H1 (cell line): ENCODE data around the gene TPP1. TPM values are rescaled to one million over a fixed set of nuclear protein-coding genes. Genes with fewer than 3 reads are reported as not detected.

ENCODE experiments used
- CTCF ChIA-PET: fragments of 300-600 bp; sonication (Branson Sonifier 250); formaldehyde crosslinking; loops from one replicate; lab custom pipeline; 2021; ENCODE audit not compliant: partially characterized antibody; lab: Charles Lee
- POLR2A ChIA-PET: fragments of 300-600 bp; sonication (Branson Sonifier 250); formaldehyde crosslinking; loops from one replicate; lab custom pipeline; 2021; ENCODE audit warnings: inconsistent platforms; ENCODE audit not compliant: partially characterized antibody; lab: Charles Lee
- DNase-seq, 2 experiments: peaks; one replicate each; pipeline versions ENCODE4 v3.0.0 to v3.0.0-alpha.2; 2010 to 2022; ENCODE audit warnings: low spot score in 2 of 2, low read depth in 1 of 2, mixed read lengths in 1 of 2
- FAIRE-seq: peaks from 2 replicates; lab custom pipeline; 2011; peaks lifted over from hg19 to GRCh38; lab: Jason Lieb, UNC
- H2AFZ ChIP-seq: 2 replicates; pipeline ENCODE4 v1.8.1; 2012; ENCODE audit warnings: low read length, inconsistent platforms
- H2AK5ac ChIP-seq: 2 replicates; pipeline ENCODE4 v1.6.1; 2013; ENCODE audit warnings: low read depth, low read length
- H2BK120ac ChIP-seq: replicated peaks from 2 replicates; pipeline ENCODE3; 2013; ENCODE audit warnings: low read depth, low read length, inconsistent platforms
- H2BK12ac ChIP-seq: 2 replicates; pipeline ENCODE4 v1.6.1; 2013; ENCODE audit warnings: low read depth, low read length
- H2BK15ac ChIP-seq: 2 replicates; pipeline ENCODE4 v1.6.1; 2013; ENCODE audit warnings: low read length
- H2BK20ac ChIP-seq: 2 replicates; pipeline ENCODE4 v1.6.1; 2013; ENCODE audit warnings: low read length
- H2BK5ac ChIP-seq: 2 replicates; pipeline ENCODE4 v1.6.1; 2013; ENCODE audit warnings: low read depth, low read length
- H3K14ac ChIP-seq: 2 replicates; pipeline ENCODE4 v1.6.1; 2013; ENCODE audit warnings: inconsistent platforms; ENCODE audit not compliant: insufficient read length
- H3K18ac ChIP-seq: 2 replicates; pipeline ENCODE4 v1.6.1; 2013; ENCODE audit warnings: low read length; ENCODE audit errors: extremely low read depth
- H3K23ac ChIP-seq: 2 replicates; pipeline ENCODE4 v1.6.1; 2013; ENCODE audit warnings: inconsistent platforms; ENCODE audit not compliant: insufficient read length
- H3K23me2 ChIP-seq: 2 replicates; pipeline ENCODE4 v1.6.1; 2013; ENCODE audit warnings: low read depth, low read length
- H3K27ac ChIP-seq: 2 replicates; pipeline ENCODE4 v1.6.1; 2011; ENCODE audit warnings: low read depth, low read length, inconsistent platforms
- H3K27me3 ChIP-seq, 4 experiments: replicated peaks in 1 of 4; 1 replicate in 1 of 4; 2 replicates in 3 of 4; pipeline versions ENCODE4 v1.6.1 to v1.8.1; 2011 to 2013; ENCODE audit warnings: low read length in 3 of 4, mild to moderate bottlenecking in 3 of 4, inconsistent platforms in 2 of 4, mixed read lengths in 2 of 4, moderate library complexity in 1 of 4; ENCODE audit not compliant: control insufficient read depth in 3 of 4, insufficient read depth in 3 of 4; ENCODE audit errors: extremely low read depth in 1 of 4
- H3K36me3 ChIP-seq, 4 experiments: 2 replicates each; pipeline versions ENCODE4 v1.6.1 to v1.8.1; 2011 to 2013; ENCODE audit warnings: mild to moderate bottlenecking in 4 of 4, low read length in 3 of 4, moderate library complexity in 2 of 4, control low read depth in 1 of 4, inconsistent platforms in 1 of 4; ENCODE audit not compliant: insufficient read depth in 4 of 4, control insufficient read depth in 2 of 4
- H3K4ac ChIP-seq: replicated peaks from 2 replicates; pipeline ENCODE3; 2013; ENCODE audit warnings: low read length, low read depth, mixed read lengths, inconsistent platforms; ENCODE audit not compliant: insufficient read length
- H3K4me1 ChIP-seq, 4 experiments: replicated peaks in 1 of 4; 1 replicate in 1 of 4; 2 replicates in 3 of 4; pipeline versions ENCODE4 v1.6.1 to v1.8.1; 2011 to 2013; ENCODE audit warnings: low read length in 3 of 4, inconsistent platforms in 2 of 4, mixed read lengths in 1 of 4; ENCODE audit not compliant: insufficient read depth in 4 of 4, control insufficient read depth in 3 of 4
- H3K4me2 ChIP-seq, 2 experiments: 2 replicates each; pipeline versions ENCODE4 v1.6.1 to v1.8.1; 2011 to 2013; ENCODE audit warnings: low read depth in 2 of 2, low read length in 2 of 2, control low read depth in 1 of 2, inconsistent platforms in 1 of 2, mild to moderate bottlenecking in 1 of 2; ENCODE audit not compliant: insufficient read depth in 1 of 2
- H3K4me3 ChIP-seq, 4 experiments: fragments of 200-600, 300-600 bp in 1 of 4; sonication (generic), shearing (Covaris generic), sonication (Bioruptor Twin) in 1 of 4; 2 replicates each; pipeline versions ENCODE4 v1.5.1 to v1.8.1; 2011 to 2016; ENCODE audit warnings: low read length in 4 of 4, low read depth in 3 of 4, control low read depth in 2 of 4, inconsistent platforms in 2 of 4, mild to moderate bottlenecking in 2 of 4, mixed read lengths in 1 of 4, moderate library complexity in 1 of 4; ENCODE audit not compliant: insufficient read depth in 2 of 4; ENCODE audit errors: extremely low read depth in 1 of 4
- H3K56ac ChIP-seq: replicated peaks from 2 replicates; pipeline ENCODE3; 2013; ENCODE audit warnings: low read depth, mild to moderate bottlenecking, mixed read lengths, low read length, inconsistent platforms; ENCODE audit not compliant: insufficient read length
- H3K79me1 ChIP-seq: 2 replicates; pipeline ENCODE4 v1.6.1; 2013; ENCODE audit warnings: low read depth, low read length, control low read depth
- H3K79me2 ChIP-seq, 2 experiments: 2 replicates each; pipeline versions ENCODE4 v1.6.1 to v1.8.1; 2012 to 2013; ENCODE audit warnings: low read length in 2 of 2, mild to moderate bottlenecking in 2 of 2, inconsistent platforms in 1 of 2; ENCODE audit not compliant: insufficient read depth in 2 of 2, control insufficient read depth in 1 of 2
- H3K9ac ChIP-seq, 4 experiments: replicated peaks in 1 of 4; 1 replicate in 1 of 4; 2 replicates in 3 of 4; pipeline versions ENCODE4 v1.6.1 to v1.8.1; 2011 to 2013; ENCODE audit warnings: low read depth in 3 of 4, low read length in 3 of 4, control low read depth in 2 of 4, mild to moderate bottlenecking in 2 of 4, moderate library complexity in 2 of 4, inconsistent platforms in 1 of 4; ENCODE audit errors: extremely low read depth in 1 of 4
- H3K9me3 ChIP-seq, 2 experiments: 2 replicates each; pipeline versions ENCODE4 v1.6.1 to v1.8.1; 2012 to 2013; ENCODE audit warnings: mild to moderate bottlenecking in 2 of 2, moderate library complexity in 2 of 2, control low read depth in 1 of 2, inconsistent platforms in 1 of 2, low read depth in 1 of 2, low read length in 1 of 2, mixed read lengths in 1 of 2; ENCODE audit not compliant: insufficient read depth in 2 of 2
- H4K20me1 ChIP-seq, 2 experiments: replicated peaks in 1 of 2; 2 replicates each; pipeline versions ENCODE3 to v1.8.1; 2011 to 2013; ENCODE audit warnings: inconsistent platforms in 2 of 2, low read length in 2 of 2, mild to moderate bottlenecking in 1 of 2; ENCODE audit not compliant: insufficient read depth in 2 of 2, control insufficient read depth in 1 of 2
- H4K5ac ChIP-seq: 2 replicates; pipeline ENCODE4 v1.6.1; 2013; ENCODE audit warnings: low read length, low read depth, mixed read lengths, inconsistent platforms; ENCODE audit not compliant: insufficient read length
- H4K8ac ChIP-seq: 2 replicates; pipeline ENCODE4 v1.8.0; 2013; ENCODE audit warnings: mild to moderate bottlenecking, moderate library complexity, low read length, inconsistent platforms; ENCODE audit not compliant: insufficient read depth; ENCODE audit errors: extremely low read depth
- H4K91ac ChIP-seq: replicated peaks from 2 replicates; pipeline ENCODE3; 2013; ENCODE audit warnings: low read length, mixed read lengths, inconsistent platforms; ENCODE audit not compliant: insufficient read length
- CBX8 ChIP-seq: fragments of 300-800, 300-1000 bp; sonication (generic); IDR thresholded peaks from 2 replicates; pipeline ENCODE4 v1.7.1; 2016; ENCODE audit warnings: low read depth, low read length, borderline replicate concordance
- CEBPB ChIP-seq: IDR thresholded peaks from 2 replicates; pipeline ENCODE4 v1.6.1; 2012; ENCODE audit warnings: low read depth, low read length
- KDM1A ChIP-seq: fragments of 200-600, 300-600 bp; sonication (generic); IDR thresholded peaks from 2 replicates; pipeline ENCODE4 v1.7.1; 2016; ENCODE audit warnings: mild to moderate bottlenecking, low read length, borderline replicate concordance
- PHF8 ChIP-seq: fragments of 200-600 bp; sonication (generic); conservative IDR thresholded peaks from 2 replicates; pipeline ENCODE4 v1.7.1; 2012; ENCODE audit warnings: low read depth, mild to moderate bottlenecking, inconsistent platforms, low read length, moderate library complexity
- POLR2AphosphoS5 ChIP-seq: IDR thresholded peaks from 2 replicates; pipeline ENCODE4 v1.6.1; 2011; ENCODE audit warnings: low read depth, low read length
- SIN3A ChIP-seq, 2 experiments: IDR thresholded peaks in 1 of 2; conservative IDR thresholded peaks in 1 of 2; 2 replicates each; pipeline ENCODE4 v1.6.1; 2011 to 2012; ENCODE audit warnings: low read length in 2 of 2, improper control_type of control experiment in 1 of 2, low read depth in 1 of 2, mild to moderate bottlenecking in 1 of 2
- SIX5 ChIP-seq: IDR thresholded peaks from 2 replicates; pipeline ENCODE4 v1.6.1; 2011; ENCODE audit warnings: mild to moderate bottlenecking, low read depth, low read length
- ZNF274 ChIP-seq: IDR thresholded peaks from 2 replicates; pipeline ENCODE4 v1.7.0; 2012; ENCODE audit warnings: low read length, borderline replicate concordance; ENCODE audit errors: extremely low read depth
- WGBS, 2 experiments: shearing (Covaris generic) in 1 of 2; methylation state at CpG; one replicate each; pipeline versions ENCODE4 v1.1.6 to v1.1.7; 2013 to 2015; ENCODE audit warnings: low lambda C conversion rate in 2 of 2, mixed read lengths in 2 of 2, inconsistent platforms in 1 of 2, low coverage in 1 of 2, missing lambda C conversion rate in 1 of 2; ENCODE audit not compliant: insufficient replicate concordance in 2 of 2, insufficient coverage in 1 of 2, insufficient read length in 1 of 2; ENCODE audit errors: extremely low coverage in 1 of 2, missing lambda C conversion rate in 1 of 2; 5-methylcytosine and 5-hydroxymethylcytosine counted together
- polyA plus RNA-seq, 7 experiments: library from polyadenylated mRNA; depleted of rRNA in 3 of 7; stranded (reverse) in 5 of 7; unstranded in 2 of 7; fragments of >200 nt in 5 of 7; fragments of 200-250 nt in 2 of 7; gene quantifications; 1 replicate in 5 of 7; 2 replicates in 1 of 7; 4 replicates in 1 of 7; pipeline versions ENCODE4 v1.2.1 to v1.2.3, GENCODE V29; 2011 to 2013; ENCODE audit warnings: missing spikeins in 2 of 7, mixed read lengths in 2 of 7
- total RNA-seq: library from RNA; stranded (reverse); fragmentation: NEBNext Ultra II Directional; extraction: Animal tissue kit (Norgen Biotek cat#: 25700); gene quantifications from 2 replicates; pipeline ENCODE4 v1.2.1, GENCODE V29; 2021
- TF ChIP-seq, protein P1 (sequence below): IDR thresholded peaks from 2 replicates; pipeline ENCODE4 v1.6.1; 2011; ENCODE audit warnings: low read depth, mild to moderate bottlenecking, low read length; ENCODE audit not compliant: insufficient read depth
- TF ChIP-seq, protein P2 (sequence below), 3 experiments: IDR thresholded peaks; 1 replicate in 2 of 3; 2 replicates in 1 of 3; pipeline versions ENCODE4 v1.5.1 to v1.6.1; 2011; ENCODE audit warnings: low read length in 3 of 3, mild to moderate bottlenecking in 3 of 3, inconsistent platforms in 2 of 3, low read depth in 1 of 3, moderate library complexity in 1 of 3; ENCODE audit not compliant: insufficient read depth in 1 of 3; ENCODE audit errors: control extremely low read depth in 1 of 3

Gene TPP1
- total and polyA plus RNA-seq, 2 of the 8 experiments (the other 6 are each of a cell fraction or from before 2014, with no cell fraction given), result 36.1 to 77.5 TPM

DNA sequence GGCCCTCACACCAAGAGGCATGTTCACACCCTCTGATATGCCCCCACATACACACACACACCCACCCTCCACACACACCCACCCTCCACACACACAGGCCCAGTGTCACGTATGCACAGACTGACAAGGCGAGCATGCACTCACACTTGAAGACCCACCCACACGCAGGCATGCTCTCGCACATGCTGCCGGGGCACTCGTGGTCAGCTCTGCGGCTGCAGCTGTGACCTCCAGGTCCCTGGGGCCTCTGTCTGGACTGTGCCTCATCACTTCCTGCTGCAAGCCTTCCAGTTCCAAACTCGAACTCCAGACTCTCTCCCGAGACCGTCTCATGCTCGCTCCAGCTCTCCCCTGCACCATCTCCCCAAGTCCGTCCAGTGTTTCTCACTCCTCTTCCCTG, 26.8 kb upstream of the TPP1 start:
- H3K9me3 ChIP-seq, result no peaks in the 10 kb centered on the region
- no peak overlapping the region for H3K4me2 ChIP-seq
- H4K8ac ChIP-seq, result no peak overlapping the region; the same call in 1 of the 2 replicates
- peak overlapping the region; percentile 66; the same call in 1 of the 2 replicates for H2BK5ac ChIP-seq
- no peaks in the 10 kb centered on the region for H3K23me2 ChIP-seq
- no peaks in the 10 kb centered on the region for H3K79me1 ChIP-seq
- no peaks in the 10 kb centered on the region for H4K20me1 ChIP-seq
- H3K9ac ChIP-seq, result no peak overlapping the region
- no peaks in the 10 kb centered on the region for H3K36me3 ChIP-seq
- no peak overlapping the region for H3K14ac ChIP-seq
- peak overlapping the region; percentile 60; the same call in 1 of the 2 replicates for H3K18ac ChIP-seq
- peaks cover 3 to 10% (median 5%) of the 10 kb centered on the region in 4 experiments; a peak in 6 of 7 replicates for H3K4me1 ChIP-seq
- 0 out of 2 replicates have a peak overlapping the region, but pooled peaks have one; percentile 97 for H2BK20ac ChIP-seq
- DNase-seq (no peak), FAIRE-seq (no peak)
- ChIA-PET POLR2A (interaction anchor here (0.7 to 1.5 kb wide), 5 partner anchors 10 to 42 kb away, joined by 3 to 6 read pairs (median 4); partner anchors contain the start of gene DCHS1), CTCF (interaction anchor here (0.7 kb wide), 1 partner anchor 22 kb away, joined by 3 read pairs; no protein-coding TSS in a partner anchor)
- no peak overlapping the region for H3K4ac ChIP-seq
- peak overlapping the region; percentile 44 for H4K91ac ChIP-seq
- H3K4me3 ChIP-seq, result no peak overlapping the region
- H3K27ac ChIP-seq, result no peak overlapping the region
- H2AK5ac ChIP-seq, result no peak overlapping the region; the same call in 1 of the 2 replicates
- H2BK12ac ChIP-seq, result peak overlapping the region; percentile 13; the same call in 1 of the 2 replicates
- no peak overlapping the region for H4K5ac ChIP-seq
- H3K23ac ChIP-seq, result no peak overlapping the region
- no peaks in the 10 kb centered on the region; a peak in 1 of 7 replicates for H3K27me3 ChIP-seq
- no peak overlapping the region for H2BK120ac ChIP-seq
- WGBS, 2 experiments, result 92% methylated on average over 12 of the region's 12 CpGs; no CpG with 5 or more reads in 1 of the 2 experiments
- H2AFZ ChIP-seq, result no peak overlapping the region
- no peak overlapping the region for H3K56ac ChIP-seq
- peak overlapping the region; percentile 88; the same call in 1 of the 2 replicates for H2BK15ac ChIP-seq
- H3K79me2 ChIP-seq, result no peaks in the 10 kb centered on the region
- TF ChIP-seq SIX5, result no peak
- TF ChIP-seq, protein P1, sequence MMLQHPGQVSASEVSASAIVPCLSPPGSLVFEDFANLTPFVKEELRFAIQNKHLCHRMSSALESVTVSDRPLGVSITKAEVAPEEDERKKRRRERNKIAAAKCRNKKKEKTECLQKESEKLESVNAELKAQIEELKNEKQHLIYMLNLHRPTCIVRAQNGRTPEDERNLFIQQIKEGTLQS, result no peak
- TF ChIP-seq POLR2AphosphoS5, result no peak
- no peak for TF ChIP-seq CEBPB
- TF ChIP-seq PHF8, result no peak
- TF ChIP-seq, protein P2, sequence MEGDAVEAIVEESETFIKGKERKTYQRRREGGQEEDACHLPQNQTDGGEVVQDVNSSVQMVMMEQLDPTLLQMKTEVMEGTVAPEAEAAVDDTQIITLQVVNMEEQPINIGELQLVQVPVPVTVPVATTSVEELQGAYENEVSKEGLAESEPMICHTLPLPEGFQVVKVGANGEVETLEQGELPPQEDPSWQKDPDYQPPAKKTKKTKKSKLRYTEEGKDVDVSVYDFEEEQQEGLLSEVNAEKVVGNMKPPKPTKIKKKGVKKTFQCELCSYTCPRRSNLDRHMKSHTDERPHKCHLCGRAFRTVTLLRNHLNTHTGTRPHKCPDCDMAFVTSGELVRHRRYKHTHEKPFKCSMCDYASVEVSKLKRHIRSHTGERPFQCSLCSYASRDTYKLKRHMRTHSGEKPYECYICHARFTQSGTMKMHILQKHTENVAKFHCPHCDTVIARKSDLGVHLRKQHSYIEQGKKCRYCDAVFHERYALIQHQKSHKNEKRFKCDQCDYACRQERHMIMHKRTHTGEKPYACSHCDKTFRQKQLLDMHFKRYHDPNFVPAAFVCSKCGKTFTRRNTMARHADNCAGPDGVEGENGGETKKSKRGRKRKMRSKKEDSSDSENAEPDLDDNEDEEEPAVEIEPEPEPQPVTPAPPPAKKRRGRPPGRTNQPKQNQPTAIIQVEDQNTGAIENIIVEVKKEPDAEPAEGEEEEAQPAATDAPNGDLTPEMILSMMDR (IDR thresholded peaks at IDR 0.05; ENCODE audit: control extremely low read depth in 1 of 3, insufficient read depth in 1 of 3, low read depth in 1 of 3, low read length in 3 of 3), result no peak
- TF ChIP-seq KDM1A, result no peak
- TF ChIP-seq ZNF274, result no peak
- TF ChIP-seq CBX8, result no peak
- TF ChIP-seq SIN3A (conservative IDR thresholded peaks at IDR 0.05 in 1 of 2, IDR thresholded peaks at IDR 0.05 in 1 of 2; ENCODE audit: low read depth in 1 of 2, low read length in 2 of 2), result no peak
